Gastrocnemius medialis (tissue), 4 donors: Measurements from ENCODE around the gene CDC25C.

Source experiments
- POLR2A ChIP-seq, 2 donors: fragments of 450-650 bp; IDR thresholded peaks; one replicate each; pipeline ENCODE4 v1.6.1; 2017; ENCODE audit warnings: antibody characterized with exemption in 2 of 2, mild to moderate bottlenecking in 2 of 2, moderate library complexity in 2 of 2
- TF ChIP-seq, protein P1 (sequence below), 5 experiments: fragments of 450-650 bp in 3 of 5; fragments of 200-600 bp in 2 of 5; sonication (generic) in 2 of 5; IDR thresholded peaks in 4 of 5; conservative IDR thresholded peaks in 1 of 5; 1 replicate in 4 of 5; 2 replicates in 1 of 5; pipeline ENCODE4 v1.5.1; 2016 to 2019; ENCODE audit warnings: antibody characterized with exemption in 5 of 5, mild to moderate bottlenecking in 3 of 5, moderate library complexity in 3 of 5

DNA sequence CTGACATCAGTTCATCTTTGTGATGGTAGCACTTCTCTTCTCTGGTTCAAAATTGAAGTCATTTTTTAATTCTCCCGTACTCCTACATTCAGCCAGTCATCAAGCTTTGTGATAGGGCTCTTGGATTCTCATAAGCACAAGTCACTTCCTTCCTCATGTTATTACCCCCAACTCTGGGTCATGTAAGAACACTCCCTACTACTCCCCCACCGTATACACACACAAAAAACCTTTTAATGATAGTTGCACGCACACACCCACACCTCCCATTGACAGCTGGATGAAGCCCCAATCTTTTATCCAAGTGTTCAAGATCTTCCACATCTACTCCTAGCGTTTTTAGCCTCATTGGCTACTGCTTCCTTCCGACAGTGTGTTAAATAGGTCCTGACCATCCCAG, 37.7 kb upstream of the CDC25C start:
- TF ChIP-seq, protein P1, sequence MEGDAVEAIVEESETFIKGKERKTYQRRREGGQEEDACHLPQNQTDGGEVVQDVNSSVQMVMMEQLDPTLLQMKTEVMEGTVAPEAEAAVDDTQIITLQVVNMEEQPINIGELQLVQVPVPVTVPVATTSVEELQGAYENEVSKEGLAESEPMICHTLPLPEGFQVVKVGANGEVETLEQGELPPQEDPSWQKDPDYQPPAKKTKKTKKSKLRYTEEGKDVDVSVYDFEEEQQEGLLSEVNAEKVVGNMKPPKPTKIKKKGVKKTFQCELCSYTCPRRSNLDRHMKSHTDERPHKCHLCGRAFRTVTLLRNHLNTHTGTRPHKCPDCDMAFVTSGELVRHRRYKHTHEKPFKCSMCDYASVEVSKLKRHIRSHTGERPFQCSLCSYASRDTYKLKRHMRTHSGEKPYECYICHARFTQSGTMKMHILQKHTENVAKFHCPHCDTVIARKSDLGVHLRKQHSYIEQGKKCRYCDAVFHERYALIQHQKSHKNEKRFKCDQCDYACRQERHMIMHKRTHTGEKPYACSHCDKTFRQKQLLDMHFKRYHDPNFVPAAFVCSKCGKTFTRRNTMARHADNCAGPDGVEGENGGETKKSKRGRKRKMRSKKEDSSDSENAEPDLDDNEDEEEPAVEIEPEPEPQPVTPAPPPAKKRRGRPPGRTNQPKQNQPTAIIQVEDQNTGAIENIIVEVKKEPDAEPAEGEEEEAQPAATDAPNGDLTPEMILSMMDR (IDR thresholded peaks at IDR 0.05 in 4 of 5, conservative IDR thresholded peaks at IDR 0.05 in 1 of 5) = no peak
- TF ChIP-seq POLR2A (IDR thresholded peaks at IDR 0.05) = no peak
